T47D (cell line): ENCODE results near the gene SV2C.
A peak's percentile ranks its signal among the peaks of the same experiment; 100 is the strongest.

Source experiments
- DNase-seq, 2 experiments: peaks; one replicate each; pipeline versions ENCODE4 v3.0.0 to v3.0.0-alpha.2; 2011 to 2012; ENCODE audit warnings: low read depth in 1 of 2, low spot score in 1 of 2
- JUND ChIP-seq: IDR thresholded peaks from 2 replicates; pipeline ENCODE4 v1.6.1; 2012; ENCODE audit warnings: low read depth
- in situ Hi-C: cut with HindIII; loops from 2 replicates; pipeline ENCODE4 v1.10.0; 2016; ENCODE audit warnings: low sequenced_read_pairs, low pct_unique_long_range_greater_than_20kb

Gene SV2C

GRCh38 chr5:76376148-76376865 lies 293.1 kb downstream of the SV2C start:
- no peak for TF ChIP-seq JUND
- in situ Hi-C loops: no loop called here
- DNase-seq: no peak

GRCh38 chr5:76376866-76377230 lies 293.7 kb downstream of the SV2C start:
- in situ Hi-C loops: no loop called here
- no peak for TF ChIP-seq JUND
- DNase-seq: no peak

- TF ChIP-seq JUND: no peak
- no peak for DNase-seq
- in situ Hi-C loops: no loop called here
Observed at GRCh38 chr5:76378355-76378754, 295.2 kb downstream of the SV2C start.

- no peak for TF ChIP-seq JUND
- in situ Hi-C loops: no loop called here
- DNase-seq: peak in 1 of 2 experiments; percentile 35
Observed at GRCh38 chr5:76379316-76379715, 296.1 kb downstream of the SV2C start.

- no peak for DNase-seq
- in situ Hi-C loops: no loop called here
- TF ChIP-seq JUND: no peak
Observed at GRCh38 chr5:76379855-76380254, 296.7 kb downstream of the SV2C start.

GRCh38 chr5:76380346-76381066 lies 297.3 kb downstream of the SV2C start:
- in situ Hi-C loops: no loop called here
- TF ChIP-seq JUND: no peak
- no peak for DNase-seq

- in situ Hi-C loops: no loop called here
- no peak for TF ChIP-seq JUND
Observed at GRCh38 chr5:76383126-76383832, 300.1 kb downstream of the SV2C start.

GRCh38 chr5:76384189-76384588 lies 301.0 kb downstream of the SV2C start:
- no peak for TF ChIP-seq JUND
- no peak for DNase-seq
- in situ Hi-C loops: no loop called here

More at GRCh38 chr5:76383126-76383832, 300.1 kb downstream of the SV2C start:
- no peak for DNase-seq

- TF ChIP-seq JUND: no peak
- no peak for DNase-seq
- in situ Hi-C loops: no loop called here
Observed at GRCh38 chr5:76384705-76385104, 301.5 kb downstream of the SV2C start.

GRCh38 chr5:76385540-76385939 lies 302.4 kb downstream of the SV2C start:
- DNase-seq: no peak
- TF ChIP-seq JUND: no peak
- in situ Hi-C loops: no loop called here

- in situ Hi-C loops: no loop called here
- DNase-seq: peak in 1 of 2 experiments; percentile 44
- TF ChIP-seq JUND: no peak
Observed at GRCh38 chr5:76386360-76386759, 303.2 kb downstream of the SV2C start.

GRCh38 chr5:76388236-76388635 lies 305.1 kb downstream of the SV2C start:
- TF ChIP-seq JUND: no peak
- DNase-seq: peak in 1 of 2 experiments; percentile 65
- in situ Hi-C loops: no loop called here

GRCh38 chr5:76388791-76389512 lies 305.8 kb downstream of the SV2C start:
- in situ Hi-C loops: no loop called here
- TF ChIP-seq JUND: no peak
- DNase-seq: no peak
